IMR-90 (cell line): Measurements from ENCODE around the gene ROCK2. TPM values are rescaled to one million over a fixed set of nuclear protein-coding genes. Genes with fewer than 3 reads are reported as not detected.
"Not testable (repeated sequence)": the region's sequence is repeated elsewhere in the genome, so short reads cannot be mapped to it uniquely, and the experiment has no call there.

ENCODE experiments used
- ATAC-seq: fragments of 200-7000 bp; cut with Tn5 transposase; 2 replicates; pipeline ENCODE4 v1.9.1; 2020; ENCODE audit warnings: low read depth, mild to moderate bottlenecking, moderate library complexity
- BruUV-seq: library from RNA; stranded (reverse); fragments of 400-500 nt; replicated peaks from 2 replicates; lab custom pipeline; 2021; lab: Mats Ljungman, UMichigan
- CTCF ChIA-PET: fragments of 300-600 bp; formaldehyde crosslinking; extraction: SDS; loops from one replicate; lab custom pipeline; 2021; ENCODE audit warnings: antibody characterized with exemption; lab: Yijun Ruan, JAX
- POLR2A ChIA-PET: fragments of 300-600 bp; sonication (Branson Sonifier 250); formaldehyde crosslinking; loops from one replicate; lab custom pipeline; 2022; ENCODE audit warnings: antibody characterized with exemption; ENCODE audit not compliant: unreplicated experiment; lab: Charles Lee
- DNase-seq: peaks from one replicate; pipeline ENCODE4 v3.0.0; 2013
- H2AFZ ChIP-seq: replicated peaks from 2 replicates; pipeline ENCODE3; 2013; ENCODE audit warnings: low read length, mild to moderate bottlenecking; ENCODE audit not compliant: poor library complexity
- H2AK5ac ChIP-seq: 2 replicates; pipeline ENCODE4 v1.6.1; 2013; ENCODE audit warnings: low read depth, low read length, inconsistent platforms
- H2AK9ac ChIP-seq: replicated peaks from 2 replicates; pipeline ENCODE3; 2013; ENCODE audit warnings: mild to moderate bottlenecking, low read depth, low read length, moderate library complexity; ENCODE audit not compliant: poor library complexity
- H2BK120ac ChIP-seq: 2 replicates; pipeline ENCODE4 v1.6.1; 2013; ENCODE audit warnings: low read depth, low read length, inconsistent platforms
- H2BK15ac ChIP-seq: 3 replicates; pipeline ENCODE4 v1.6.1; 2013; ENCODE audit warnings: low read depth, low read length, inconsistent platforms
- H2BK20ac ChIP-seq: 2 replicates; pipeline ENCODE4 v1.6.1; 2013; ENCODE audit warnings: low read depth, mild to moderate bottlenecking, inconsistent platforms, low read length, moderate library complexity
- H2BK5ac ChIP-seq: 2 replicates; pipeline ENCODE4 v1.6.1; 2013; ENCODE audit warnings: mild to moderate bottlenecking, low read depth, low read length, inconsistent platforms; ENCODE audit not compliant: poor library complexity, severe bottlenecking
- H3K14ac ChIP-seq: replicated peaks from 2 replicates; pipeline ENCODE4 v1.6.1; 2013; ENCODE audit warnings: low read depth, low read length, inconsistent platforms
- H3K18ac ChIP-seq: 2 replicates; pipeline ENCODE4 v1.6.1; 2013; ENCODE audit warnings: low read depth, low read length, control low read depth
- H3K23ac ChIP-seq: 2 replicates; pipeline ENCODE4 v1.6.1; 2013; ENCODE audit warnings: low read depth, low read length, inconsistent platforms
- H3K27ac ChIP-seq: 2 replicates; pipeline ENCODE4 v1.5.1; 2013; ENCODE audit warnings: mild to moderate bottlenecking, control low read depth, low read length; ENCODE audit not compliant: insufficient read depth
- H3K27me3 ChIP-seq: 2 replicates; pipeline ENCODE4 v1.6.1; 2013; ENCODE audit warnings: low read length; ENCODE audit not compliant: control insufficient read depth, insufficient read depth
- H3K36me3 ChIP-seq: 2 replicates; pipeline ENCODE4 v1.6.1; 2013; ENCODE audit warnings: low read length, mixed read lengths; ENCODE audit not compliant: control insufficient read depth, insufficient read depth
- H3K4ac ChIP-seq: 2 replicates; pipeline ENCODE4 v1.6.1; 2013; ENCODE audit warnings: low read depth, low read length, inconsistent platforms
- H3K4me1 ChIP-seq: 2 replicates; pipeline ENCODE4 v1.6.1; 2013; ENCODE audit warnings: low read length, mixed read lengths; ENCODE audit not compliant: control insufficient read depth, insufficient read depth
- H3K4me2 ChIP-seq: 2 replicates; pipeline ENCODE4 v1.6.1; 2013; ENCODE audit warnings: low read depth, mild to moderate bottlenecking, control low read depth, low read length, moderate library complexity
- H3K4me3 ChIP-seq: 2 replicates; pipeline ENCODE4 v1.5.1; 2013; ENCODE audit warnings: low read depth, mild to moderate bottlenecking, control low read depth, low read length, moderate library complexity; ENCODE audit not compliant: insufficient read depth
- H3K56ac ChIP-seq: 2 replicates; pipeline ENCODE4 v1.6.1; 2013; ENCODE audit warnings: low read length, inconsistent platforms; ENCODE audit not compliant: insufficient read depth; ENCODE audit errors: extremely low read depth
- H3K79me1 ChIP-seq, 2 experiments: 2 replicates each; pipeline ENCODE4 v1.6.1; 2013; ENCODE audit warnings: low read length in 2 of 2, inconsistent platforms in 1 of 2, low read depth in 1 of 2
- H3K9ac ChIP-seq: 2 replicates; pipeline ENCODE4 v1.6.1; 2013; ENCODE audit warnings: low read depth, low read length, control low read depth
- H3K9me1 ChIP-seq: 2 replicates; pipeline ENCODE4 v1.6.1; 2013; ENCODE audit warnings: low read length, inconsistent platforms; ENCODE audit not compliant: insufficient read depth
- H3K9me3 ChIP-seq: 2 replicates; pipeline ENCODE4 v1.6.1; 2013; ENCODE audit warnings: low read length; ENCODE audit not compliant: control insufficient read depth, insufficient read depth
- H4K20me1 ChIP-seq: 2 replicates; pipeline ENCODE4 v1.6.1; 2013; ENCODE audit warnings: low read length, inconsistent platforms; ENCODE audit not compliant: insufficient read depth
- H4K5ac ChIP-seq: 2 replicates; pipeline ENCODE4 v1.6.1; 2013; ENCODE audit warnings: mild to moderate bottlenecking, low read depth, low read length, control low read depth
- H4K8ac ChIP-seq, 2 experiments: 2 replicates each; pipeline ENCODE4 v1.6.1; 2013; ENCODE audit warnings: low read depth in 2 of 2, low read length in 2 of 2, control low read depth in 1 of 2, inconsistent platforms in 1 of 2
- H4K91ac ChIP-seq: 2 replicates; pipeline ENCODE4 v1.6.1; 2013; ENCODE audit warnings: low read depth, low read length, inconsistent platforms; ENCODE audit not compliant: insufficient read depth
- CEBPB ChIP-seq: IDR thresholded peaks from 2 replicates; pipeline ENCODE4 v1.6.1; 2012; ENCODE audit warnings: low read depth, low read length, improper control_type of control experiment
- CHD1 ChIP-seq: IDR thresholded peaks from 2 replicates; pipeline ENCODE4 v1.6.1; 2012; ENCODE audit warnings: low read depth, low read length, improper control_type of control experiment
- whole genome bisulfite sequencing, 2 experiments: methylation state at CpG; one replicate each; pipeline versions ENCODE4 v1.1.5 to v1.1.7; 2013; ENCODE audit warnings: missing lambda C conversion rate in 2 of 2; ENCODE audit not compliant: insufficient read length in 1 of 2; ENCODE audit errors: extremely low coverage in 2 of 2; 5-methylcytosine and 5-hydroxymethylcytosine counted together
- dilution Hi-C: fragments of 300-500 bp; cut with HindIII; formaldehyde crosslinking; loops from one replicate; pipeline ENCODE4 v1.14.3; 2018; ENCODE audit warnings: low sequenced_read_pairs; ENCODE audit not compliant: unreplicated experiment
- in situ Hi-C: fragments of 300-500 bp; cut with MboI; formaldehyde crosslinking; loops from 3 replicates; pipeline ENCODE4 v1.14.3; 2019; ENCODE audit warnings: low sequenced_read_pairs, inconsistent platforms, mixed read lengths
- intact Hi-C: fragments of 100-400 bp; cut with micrococcal nuclease; formaldehyde crosslinking; loops from 2 replicates; pipeline ENCODE4 v1.10.0; 2022
- polyA plus RNA-seq, 3 experiments: library from polyadenylated mRNA; depleted of rRNA; stranded (reverse); fragments of >200 nt; gene quantifications; 2 replicates each; pipeline ENCODE4 v1.2.3, GENCODE V29; 2012; ENCODE audit warnings: low replicate concordance in 1 of 3
- total RNA-seq: library from RNA; depleted of rRNA; stranded (reverse); fragments of >200 nt; gene quantifications from 2 replicates; pipeline ENCODE4 v1.2.3, GENCODE V29; 2012

The ROCK2 gene
- total and polyA plus RNA-seq, 2 of the 4 experiments (the other 2 are of a cell fraction): 9.0 to 28.3 TPM

- Histone ChIP-seq H4K91ac (no peak overlapping the region), H2BK15ac (no peak overlapping the region), H3K18ac (no peak overlapping the region), H2BK120ac (no peak overlapping the region), H3K9ac (no peak overlapping the region), H2AK5ac (no peak overlapping the region), H3K4me3 (no peak overlapping the region), H4K8ac (no peak overlapping the region), H2AK9ac (no peak overlapping the region), H3K14ac (no peak overlapping the region), H2AFZ (no peak overlapping the region), H4K20me1 (peaks cover 85% of the 10 kb centered on the region), H3K4me2 (peak overlapping the region; percentile 62), H3K9me3 (no peaks in the 10 kb centered on the region), H2BK5ac (peak overlapping the region; percentile 62), H2BK20ac (no peak overlapping the region), H3K79me1 (peaks cover 4 to 49% of the 10 kb centered on the region in 2 experiments), H4K5ac (no peak overlapping the region), H3K36me3 (no peaks in the 10 kb centered on the region), H3K23ac (no peak overlapping the region), H3K27me3 (no peaks in the 10 kb centered on the region), H3K4me1 (peaks cover 4% of the 10 kb centered on the region), H3K4ac (no peak overlapping the region), H3K27ac (no peak overlapping the region; the same call in 1 of the 2 replicates), H3K56ac (no peak overlapping the region), H3K9me1 (no peaks in the 10 kb centered on the region; the same call in 1 of the 2 replicates)
- DNase-seq (peak; percentile 68), ATAC-seq (peak; percentile 59)
- ChIA-PET POLR2A (no interaction called here), CTCF (no interaction called here)
- TF ChIP-seq CEBPB (peak; percentile 71), CHD1 (no peak)
- no CpG with 5 or more reads among the region's 1 CpG for WGBS, 2 experiments
- no TSS peak for BruUV-seq
- intact Hi-C loops (no loop called here), dilution Hi-C loops (no loop called here), in situ Hi-C loops (no loop called here)
Observed at GRCh38 chr2:11329776-11330175, 14.7 kb downstream of the ROCK2 start.

GRCh38 chr2:11328522-11328921 lies 15.9 kb downstream of the ROCK2 start:
- H3K4me2 ChIP-seq, H2AK5ac ChIP-seq, in situ Hi-C loops, H2BK15ac ChIP-seq, H3K9me3 ChIP-seq, H2BK120ac ChIP-seq, H2BK5ac ChIP-seq, H2BK20ac ChIP-seq, dilution Hi-C loops, H4K8ac ChIP-seq, H3K27ac ChIP-seq, H3K36me3 ChIP-seq, H3K9me1 ChIP-seq, H4K5ac ChIP-seq, H3K27me3 ChIP-seq, H3K56ac ChIP-seq, H3K18ac ChIP-seq, H3K4me1 ChIP-seq, H3K9ac ChIP-seq, H3K4me3 ChIP-seq, H2AK9ac ChIP-seq, CTCF ChIA-PET, H3K14ac ChIP-seq, H3K23ac ChIP-seq, DNase-seq, ATAC-seq, BruUV-seq, H2AFZ ChIP-seq, intact Hi-C loops, H4K91ac ChIP-seq, POLR2A ChIA-PET, H3K4ac ChIP-seq: not testable (repeated sequence)
- Histone ChIP-seq H4K20me1 (peaks cover 87% of the 10 kb centered on the region), H3K79me1 (peaks cover 8 to 61% of the 10 kb centered on the region in 2 experiments)
- WGBS, 2 experiments: no CpG with 5 or more reads among the region's 1 CpG
